Stomach (tissue), 9 donors: Measurements from ENCODE around the gene ACACA. TPM values are rescaled to one million over a fixed set of nuclear protein-coding genes. Genes with fewer than 3 reads are reported as not detected.

ENCODE experiments used
- DNase-seq, 2 donors: peaks; one replicate each; pipeline versions ENCODE4 v3.0.0 to v3.0.0-alpha.2; 2013 to 2019
- H3K27ac ChIP-seq, 5 donors: fragments of 200-600 bp in 4 of 5; sonication (generic) in 4 of 5; one replicate each; pipeline ENCODE4 v1.5.1; 2013 to 2019; ENCODE audit warnings: mild to moderate bottlenecking in 1 of 5, moderate library complexity in 1 of 5
- H3K27me3 ChIP-seq, 3 donors: fragments of 200-600 bp; sonication (generic); one replicate each; pipeline ENCODE4 v1.5.1; 2017 to 2019; ENCODE audit warnings: mixed run types in 1 of 3
- H3K36me3 ChIP-seq, 4 donors: fragments of 200-600 bp; sonication (generic); 1 replicate in 3 of 4; 2 replicates in 1 of 4; pipeline ENCODE4 v1.5.1; 2016 to 2019
- H3K4me1 ChIP-seq, 4 donors: fragments of 200-600 bp; sonication (generic); one replicate each; pipeline ENCODE4 v1.5.1; 2016 to 2019
- H3K4me3 ChIP-seq, 4 donors: fragments of 200-600 bp; sonication (generic) in 3 of 4; one replicate each; pipeline ENCODE4 v1.5.1; 2016 to 2019; ENCODE audit warnings: mild to moderate bottlenecking in 1 of 4
- H3K9me3 ChIP-seq, 4 donors: fragments of 200-600 bp; sonication (generic); one replicate each; pipeline ENCODE4 v1.5.1; 2016 to 2019
- CTCF ChIP-seq, 7 experiments: fragments of 450-650 bp in 4 of 7; fragments of 200-600 bp in 3 of 7; sonication (generic) in 3 of 7; IDR thresholded peaks; one replicate each; pipeline ENCODE4 v1.5.1; 2016 to 2019; ENCODE audit warnings: antibody characterized with exemption in 7 of 7, control low read depth in 2 of 7, mild to moderate bottlenecking in 1 of 7
- EP300 ChIP-seq: sonication (generic); formaldehyde crosslinking; IDR thresholded peaks from one replicate; pipeline ENCODE4 v1.6.1; 2017; ENCODE audit warnings: antibody characterized with exemption
- POLR2A ChIP-seq, 4 donors: fragments of 450-650 bp; IDR thresholded peaks; one replicate each; pipeline ENCODE4 v1.6.1; 2016; ENCODE audit warnings: antibody characterized with exemption in 4 of 4, control low read depth in 2 of 4, mild to moderate bottlenecking in 1 of 4, moderate library complexity in 1 of 4
- POLR2AphosphoS5 ChIP-seq, 3 donors: sonication (generic); formaldehyde crosslinking; IDR thresholded peaks; one replicate each; pipeline ENCODE4 v1.6.1; 2016; ENCODE audit warnings: antibody characterized with exemption in 3 of 3
- WGBS, 5 donors: extraction: QIAGEN DNeasy Blood & Tissue Kit in 3 of 5; methylation state at CpG; one replicate each; pipeline versions ENCODE4 v1.1.5 to v1.1.7; 2013 to 2018; 5-methylcytosine and 5-hydroxymethylcytosine counted together
- intact Hi-C: fragments of 100-400 bp; cut with DNase I; formaldehyde crosslinking; loops from one replicate; pipeline ENCODE4 v1.15.1; 2023; ENCODE audit warnings: low total_unique reads
- polyA plus RNA-seq, 3 donors: library from polyadenylated mRNA; stranded (reverse); fragments of 200-250 nt; gene quantifications; one replicate each; pipeline ENCODE4 v1.2.3, GENCODE V29; 2013
- total RNA-seq, 5 donors: library from RNA; depleted of rRNA; stranded (reverse); fragments of >200 nt; gene quantifications; one replicate each; pipeline versions ENCODE4 v1.1.0 to v1.2.3, GENCODE V29; 2014 to 2016
- donor health status: healthy with polysubstance abuse.
- donor health status: Bipolar disorder and iron deficiency.
- donor health status: healthy.

ACACA gene
- total and polyA plus RNA-seq, 8 donors = 9.9 to 59.8 (median 27.7) TPM

DNA sequence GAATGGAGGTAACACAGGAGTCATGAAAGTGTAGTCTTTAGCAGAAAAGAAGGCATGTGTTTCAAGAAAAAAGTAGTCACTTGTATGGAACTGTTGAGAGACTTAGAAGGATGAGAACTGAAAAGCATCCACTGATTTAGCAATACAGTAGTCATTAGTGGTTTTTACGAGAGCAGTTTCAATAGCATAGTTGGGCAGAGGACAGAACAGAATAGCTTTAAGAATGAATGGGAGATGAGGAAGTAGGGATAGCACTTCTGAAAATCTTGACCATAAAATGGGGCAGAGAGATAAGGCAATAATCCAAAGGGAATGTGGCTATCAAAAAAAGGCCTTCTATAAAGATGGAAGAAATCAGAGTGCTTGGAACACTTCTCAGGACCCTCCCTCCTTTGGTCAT lies 95.7 kb downstream of the ACACA start:
- H3K27me3 ChIP-seq = no peaks in the 10 kb centered on the region
- intact Hi-C loops = no loop called here
- no peak overlapping the region for H3K4me3 ChIP-seq
- H3K9me3 ChIP-seq = no peaks in the 10 kb centered on the region
- no peak overlapping the region for H3K27ac ChIP-seq
- 88 to 97% (median 92%) methylated on average over 1 of the region's 1 CpG for WGBS, 5 donors
- no peaks in the 10 kb centered on the region for H3K4me1 ChIP-seq
- DNase-seq = no peak
- no peak for TF ChIP-seq POLR2AphosphoS5 (IDR thresholded peaks at IDR 0.05)
- no peak for TF ChIP-seq POLR2A (IDR thresholded peaks at IDR 0.05)
- no peak for TF ChIP-seq CTCF (IDR thresholded peaks at IDR 0.05)
- TF ChIP-seq EP300 = no peak
- peaks cover 0 to 3% (median 1%) of the 10 kb centered on the region in 4 donors for H3K36me3 ChIP-seq

DNA sequence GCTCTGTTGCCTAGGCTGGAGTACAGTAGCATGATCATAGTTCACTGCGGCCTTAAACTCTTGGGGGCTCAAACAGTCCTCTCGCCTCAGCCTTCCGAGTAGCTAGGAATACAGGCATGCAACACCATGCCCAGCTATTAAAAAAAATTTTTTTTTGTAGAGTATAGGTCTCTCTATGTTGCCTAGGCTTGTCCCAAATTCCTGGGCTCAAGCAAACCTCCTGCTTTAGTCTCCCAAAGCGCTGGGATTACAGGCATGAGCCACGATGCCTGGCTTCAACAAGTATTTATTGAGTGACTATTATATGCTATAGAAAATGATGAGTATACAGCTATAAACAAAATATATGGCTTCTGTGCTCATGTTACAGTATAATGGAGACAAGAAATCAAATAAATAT lies 97.6 kb downstream of the ACACA start:
- Histone ChIP-seq H3K4me1 (no peaks in the 10 kb centered on the region), H3K4me3 (no peak overlapping the region), H3K36me3 (peaks cover 0 to 10% (median 4%) of the 10 kb centered on the region in 4 donors), H3K9me3 (no peaks in the 10 kb centered on the region), H3K27me3 (no peaks in the 10 kb centered on the region), H3K27ac (no peak overlapping the region)
- 92 to 99% (median 95%) methylated on average over 5 of the region's 5 CpGs for WGBS, 5 donors
- intact Hi-C loops = no loop called here
- no peak for DNase-seq
- TF ChIP-seq POLR2AphosphoS5 (IDR thresholded peaks at IDR 0.05) = no peak
- no peak for TF ChIP-seq CTCF (IDR thresholded peaks at IDR 0.05)
- no peak for TF ChIP-seq EP300
- no peak for TF ChIP-seq POLR2A (IDR thresholded peaks at IDR 0.05)

DNA sequence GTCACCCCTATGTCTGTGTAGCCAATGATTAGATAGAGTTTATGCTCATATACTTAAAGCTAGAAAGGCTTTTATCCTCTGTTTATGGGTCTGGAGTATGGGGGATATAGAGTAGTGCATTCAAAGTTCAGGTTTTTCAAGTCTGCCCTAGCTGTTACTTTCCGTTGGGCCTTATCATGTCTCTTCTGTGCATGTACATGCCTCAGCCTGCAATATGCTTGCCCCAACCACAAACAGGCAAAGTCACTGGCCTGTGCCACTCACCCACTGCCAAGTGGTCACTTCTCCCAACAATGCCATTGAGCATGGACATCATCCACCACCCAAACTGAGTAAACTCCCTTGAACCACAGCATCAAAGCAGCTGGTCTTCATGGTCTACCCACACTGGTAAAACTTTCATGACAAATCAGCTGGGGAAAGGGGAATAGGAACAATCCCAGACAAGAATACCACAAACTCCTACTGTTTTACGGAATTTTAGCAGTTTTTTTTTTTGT lies 101.2 kb downstream of the ACACA start:
- H3K4me3 ChIP-seq = no peak overlapping the region
- intact Hi-C loops = no loop called here
- H3K36me3 ChIP-seq = peaks cover 0 to 10% (median 4%) of the 10 kb centered on the region in 4 donors
- no peaks in the 10 kb centered on the region for H3K9me3 ChIP-seq
- H3K4me1 ChIP-seq = peaks cover 0 to 11% (median 5%) of the 10 kb centered on the region in 4 donors
- H3K27me3 ChIP-seq = no peaks in the 10 kb centered on the region
- 74 to 86% (median 83%) methylated on average over 2 of the region's 2 CpGs for WGBS, 5 donors
- TF ChIP-seq POLR2A (IDR thresholded peaks at IDR 0.05) (no peak), POLR2AphosphoS5 (IDR thresholded peaks at IDR 0.05) (no peak), EP300 (no peak), CTCF (IDR thresholded peaks at IDR 0.05) (no peak)
- H3K27ac ChIP-seq = no peak overlapping the region
- no peak for DNase-seq

GRCh38 chr17:37301288-37301687 lies 105.3 kb downstream of the ACACA start:
- intact Hi-C loops = no loop called here
- WGBS, 5 donors = 53 to 67% (median 63%) methylated on average over 4 of the region's 4 CpGs

DNA sequence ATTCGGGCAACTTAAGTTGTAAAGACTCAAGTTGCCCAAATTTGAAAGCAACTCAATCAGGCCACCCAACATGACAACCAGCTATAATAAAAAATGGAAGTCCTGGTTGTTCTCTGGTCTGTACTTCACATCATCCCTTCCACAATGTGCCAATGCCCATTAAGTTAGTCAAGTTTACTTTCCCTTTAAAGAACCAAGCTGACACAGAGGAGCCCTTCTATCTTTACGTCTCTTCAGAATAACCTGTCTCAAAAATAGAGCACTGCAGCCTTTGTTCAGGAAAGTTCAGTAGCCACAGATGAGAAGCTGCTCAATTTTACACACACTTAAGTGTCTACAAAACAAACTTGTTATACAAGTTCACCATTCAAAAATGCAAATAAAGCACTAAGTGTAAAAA lies 106.0 kb downstream of the ACACA start:
- Histone ChIP-seq H3K36me3 (peaks cover 0 to 7% (median 3%) of the 10 kb centered on the region in 4 donors), H3K27me3 (no peaks in the 10 kb centered on the region), H3K9me3 (no peaks in the 10 kb centered on the region), H3K4me1 (peaks cover 0 to 34% (median 19%) of the 10 kb centered on the region in 4 donors), H3K4me3 (no peak overlapping the region), H3K27ac (no peak overlapping the region)
- no peak for TF ChIP-seq CTCF (IDR thresholded peaks at IDR 0.05)
- TF ChIP-seq POLR2A (IDR thresholded peaks at IDR 0.05) = no peak
- TF ChIP-seq EP300 = no peak
- TF ChIP-seq POLR2AphosphoS5 (IDR thresholded peaks at IDR 0.05) = no peak
- intact Hi-C loops = no loop called here
- WGBS, 5 donors = 39 to 55% (median 44%) methylated on average over 2 of the region's 2 CpGs
- no peak for DNase-seq

More at GRCh38 chr17:37301288-37301687, 105.3 kb downstream of the ACACA start:
- peaks cover 0 to 34% (median 19%) of the 10 kb centered on the region in 4 donors for H3K4me1 ChIP-seq
- H3K9me3 ChIP-seq = no peaks in the 10 kb centered on the region
- peaks cover 0 to 7% (median 3%) of the 10 kb centered on the region in 4 donors for H3K36me3 ChIP-seq
- TF ChIP-seq POLR2AphosphoS5 (IDR thresholded peaks at IDR 0.05) (no peak), POLR2A (IDR thresholded peaks at IDR 0.05) (no peak)
- H3K27me3 ChIP-seq = no peaks in the 10 kb centered on the region
- no peak overlapping the region for H3K27ac ChIP-seq
- peak in 1 of 2 donors; percentile 26 for DNase-seq
- no peak overlapping the region for H3K4me3 ChIP-seq
